ENCODE measurements around the gene CHAMP1. TPM values are rescaled to one million over a fixed set of nuclear protein-coding genes. Genes with fewer than 3 reads are reported as not detected.

CHAMP1 gene
- total RNA-seq = 10.0 and 11.3 TPM in 2 replicates

GRCh38 chr13:114314074-114314912 is at the start of gene CHAMP1:
Gene CHAMP1, plus strand, starts transcription at chr13:114314503. Its CDS starts 9,340 bp downstream, at chr13:114323843.

GRCh38 chr13:114281351-114282040 is 32.8 kb upstream of the CHAMP1 start, which contains the start of gene UPF3A:
Gene UPF3A, plus strand, starts transcription at chr13:114281601. Its CDS starts 39 bp downstream, at chr13:114281640.

Other genes with a start within 250 kb of the CHAMP1 start
- 1.0 and 5.5 TPM in 2 replicates for gene RASA3, start 181.9 kb upstream of the CHAMP1 start, total RNA-seq
- not detected in 2 replicates for gene CFAP97D2, start 135.2 kb upstream of the CHAMP1 start, total RNA-seq
- 34.2 and 77.3 TPM in 2 replicates for gene CDC16, start 79.6 kb upstream of the CHAMP1 start, total RNA-seq
- gene UPF3A, start 32.9 kb upstream of the CHAMP1 start, total RNA-seq = 14.0 and 27.3 TPM in 2 replicates